OCI-LY3 (cell line): Measurements from ENCODE around the gene CBR1.

ENCODE experiments used
- H2AFZ ChIP-seq: fragments of 200-600, 300-600 bp; shearing (Covaris generic); 2 replicates; pipeline ENCODE4 v1.6.0; 2014; ENCODE audit warnings: antibody characterized with exemption, low read depth, low read length
- H3K27ac ChIP-seq: fragments of 200-600, 300-600 bp; sonication (generic); 2 replicates; pipeline ENCODE4 v1.5.1; 2014; ENCODE audit warnings: mild to moderate bottlenecking, low read length, moderate library complexity, mixed read lengths
- H3K27me3 ChIP-seq: fragments of 200-600, 300-600 bp; sonication (generic); 2 replicates; pipeline ENCODE4 v1.6.1; 2014; ENCODE audit warnings: low read depth, low read length, mixed read lengths
- H3K36me3 ChIP-seq: fragments of 200-600, 300-600 bp; sonication (generic); replicated peaks from 2 replicates; pipeline ENCODE3; 2014; ENCODE audit warnings: low read depth, low read length, mixed read lengths
- H3K4me1 ChIP-seq: fragments of 300-600, 200-600 bp; sonication (generic); 2 replicates; pipeline ENCODE4 v1.6.1; 2014; ENCODE audit warnings: low read length, mixed read lengths
- H3K4me2 ChIP-seq: fragments of 200-600, 300-600 bp; sonication (generic); 2 replicates; pipeline ENCODE4 v1.6.1; 2014; ENCODE audit warnings: low read length, mixed read lengths
- H3K4me3 ChIP-seq: fragments of 300-600, 200-600 bp; sonication (generic); 2 replicates; pipeline ENCODE4 v1.5.1; 2014; ENCODE audit warnings: antibody characterized with exemption, mild to moderate bottlenecking, low read length, moderate library complexity
- H3K79me2 ChIP-seq: fragments of 300-600, 200-600 bp; shearing (Covaris generic); 2 replicates; pipeline ENCODE4 v1.6.1; 2014; ENCODE audit warnings: mild to moderate bottlenecking, low read length, mixed read lengths
- H3K9ac ChIP-seq: fragments of 300-600, 200-600 bp; shearing (Covaris generic); 2 replicates; pipeline ENCODE4 v1.6.0; 2014; ENCODE audit warnings: mild to moderate bottlenecking, low read length, moderate library complexity
- H3K9me3 ChIP-seq: fragments of 200-600, 300-600 bp; shearing (Covaris generic); 2 replicates; pipeline ENCODE4 v1.6.1; 2014; ENCODE audit warnings: low read length, mixed read lengths; ENCODE audit not compliant: insufficient read depth
- H4K20me1 ChIP-seq: fragments of 200-600, 300-600 bp; sonication (generic); 2 replicates; pipeline ENCODE4 v1.6.1; 2016; ENCODE audit warnings: low read length, mixed read lengths; ENCODE audit not compliant: insufficient read depth
- EZH2phosphoT487 ChIP-seq: fragments of 200-600 bp; shearing (Covaris generic); IDR thresholded peaks from 2 replicates; pipeline ENCODE4 v1.6.1; 2018; ENCODE audit warnings: antibody characterized with exemption, mixed run types, low read depth
- TF ChIP-seq, protein P1 (sequence below): fragments of 200-600, 300-600 bp; sonication (generic); IDR thresholded peaks from 2 replicates; pipeline ENCODE4 v1.5.1; 2014; ENCODE audit warnings: antibody characterized with exemption, low read length, low read depth

The CBR1 gene

DNA sequence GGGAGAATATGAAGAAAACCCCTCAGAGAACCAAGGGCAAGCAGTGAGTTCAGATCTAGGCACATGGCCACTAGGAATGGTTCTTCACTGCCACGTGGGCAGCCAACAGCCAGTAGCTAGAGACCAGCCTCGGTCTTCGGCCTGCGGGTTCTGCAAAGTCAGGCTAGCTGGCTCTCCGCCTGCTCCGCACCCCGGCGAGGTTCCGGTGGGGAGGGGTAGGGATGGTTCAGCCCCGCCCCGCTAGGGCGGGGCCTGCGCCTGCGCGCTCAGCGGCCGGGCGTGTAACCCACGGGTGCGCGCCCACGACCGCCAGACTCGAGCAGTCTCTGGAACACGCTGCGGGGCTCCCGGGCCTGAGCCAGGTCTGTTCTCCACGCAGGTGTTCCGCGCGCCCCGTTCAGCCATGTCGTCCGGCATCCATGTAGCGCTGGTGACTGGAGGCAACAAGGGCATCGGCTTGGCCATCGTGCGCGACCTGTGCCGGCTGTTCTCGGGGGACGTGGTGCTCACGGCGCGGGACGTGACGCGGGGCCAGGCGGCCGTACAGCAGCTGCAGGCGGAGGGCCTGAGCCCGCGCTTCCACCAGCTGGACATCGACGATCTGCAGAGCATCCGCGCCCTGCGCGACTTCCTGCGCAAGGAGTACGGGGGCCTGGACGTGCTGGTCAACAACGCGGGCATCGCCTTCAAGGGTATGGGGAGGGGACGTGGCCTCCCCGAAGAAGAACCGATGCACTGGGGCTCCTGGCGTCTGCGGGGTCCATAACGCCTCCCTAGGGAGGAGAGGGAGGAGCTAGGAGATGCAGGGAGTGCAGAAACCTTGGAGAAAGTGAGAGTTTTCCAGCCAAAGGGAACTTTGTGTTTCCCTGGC is at the start of gene CBR1:
CBR1 (plus strand) TSS at position 312 of the 871 bp plus-strand sequence; CDS start at position 404, 92 bp downstream.
- H3K4me3 ChIP-seq = no peak within 1 kb of the TSS

DNA sequence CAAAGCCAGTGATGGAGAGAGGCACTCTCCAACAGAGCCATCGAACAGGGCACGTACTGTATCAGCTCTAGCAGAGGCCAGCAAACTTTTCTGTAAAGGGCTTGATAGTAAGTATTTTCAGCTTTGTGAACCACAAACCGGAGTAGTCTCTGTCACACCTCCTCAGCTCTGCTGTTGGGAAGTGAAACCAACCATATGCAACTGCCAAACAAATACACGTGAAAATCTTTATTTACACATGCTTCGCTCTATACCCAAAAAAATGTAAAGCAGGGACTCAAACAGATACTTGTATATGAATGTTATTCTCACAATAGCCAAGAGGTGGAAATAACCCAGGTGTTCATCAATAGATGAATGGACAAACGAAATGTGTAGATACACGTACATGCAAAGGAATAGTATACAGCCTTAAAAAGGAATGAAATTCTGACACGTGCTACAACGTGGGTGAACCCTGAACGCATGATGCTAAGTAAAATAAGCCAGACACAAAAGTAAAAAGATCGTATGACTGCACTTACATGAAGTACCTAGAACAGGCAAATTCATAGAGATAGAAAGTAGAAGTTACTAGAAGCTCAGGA is 48.5 kb upstream of the CBR1 start:
- Histone ChIP-seq H3K27ac (no peak overlapping the region), H3K4me2 (no peak overlapping the region), H3K9ac (no peak overlapping the region), H3K4me1 (peaks cover 6% of the 10 kb centered on the region; the same call in 1 of the 2 replicates), H3K79me2 (no peaks in the 10 kb centered on the region), H3K27me3 (no peaks in the 10 kb centered on the region), H3K4me3 (no peak overlapping the region), H3K36me3 (no peaks in the 10 kb centered on the region), H3K9me3 (no peaks in the 10 kb centered on the region), H4K20me1 (no peaks in the 10 kb centered on the region), H2AFZ (no peak overlapping the region)
- TF ChIP-seq, protein P1, sequence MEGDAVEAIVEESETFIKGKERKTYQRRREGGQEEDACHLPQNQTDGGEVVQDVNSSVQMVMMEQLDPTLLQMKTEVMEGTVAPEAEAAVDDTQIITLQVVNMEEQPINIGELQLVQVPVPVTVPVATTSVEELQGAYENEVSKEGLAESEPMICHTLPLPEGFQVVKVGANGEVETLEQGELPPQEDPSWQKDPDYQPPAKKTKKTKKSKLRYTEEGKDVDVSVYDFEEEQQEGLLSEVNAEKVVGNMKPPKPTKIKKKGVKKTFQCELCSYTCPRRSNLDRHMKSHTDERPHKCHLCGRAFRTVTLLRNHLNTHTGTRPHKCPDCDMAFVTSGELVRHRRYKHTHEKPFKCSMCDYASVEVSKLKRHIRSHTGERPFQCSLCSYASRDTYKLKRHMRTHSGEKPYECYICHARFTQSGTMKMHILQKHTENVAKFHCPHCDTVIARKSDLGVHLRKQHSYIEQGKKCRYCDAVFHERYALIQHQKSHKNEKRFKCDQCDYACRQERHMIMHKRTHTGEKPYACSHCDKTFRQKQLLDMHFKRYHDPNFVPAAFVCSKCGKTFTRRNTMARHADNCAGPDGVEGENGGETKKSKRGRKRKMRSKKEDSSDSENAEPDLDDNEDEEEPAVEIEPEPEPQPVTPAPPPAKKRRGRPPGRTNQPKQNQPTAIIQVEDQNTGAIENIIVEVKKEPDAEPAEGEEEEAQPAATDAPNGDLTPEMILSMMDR = no peak
- no peak for TF ChIP-seq EZH2phosphoT487

More for the DNA sequence above, at the start of gene CBR1:
- H3K9ac ChIP-seq = no peak within 1 kb of the TSS
- no peaks in the 10 kb centered on the region for H3K9me3 ChIP-seq
- no peak within 1 kb of the TSS for H3K4me2 ChIP-seq
- H3K27me3 ChIP-seq = no peaks in the 10 kb centered on the region
- no peaks in the 10 kb centered on the region for H4K20me1 ChIP-seq
- no peaks in the 10 kb centered on the region for H3K4me1 ChIP-seq
- no peak for TF ChIP-seq EZH2phosphoT487
- TF ChIP-seq, protein P1 = no peak
- H2AFZ ChIP-seq = no peak within 1 kb of the TSS
- H3K79me2 ChIP-seq = no peaks in the 10 kb centered on the region
- no peaks in the 10 kb centered on the region for H3K36me3 ChIP-seq
- H3K27ac ChIP-seq = no peak within 1 kb of the TSS

DNA sequence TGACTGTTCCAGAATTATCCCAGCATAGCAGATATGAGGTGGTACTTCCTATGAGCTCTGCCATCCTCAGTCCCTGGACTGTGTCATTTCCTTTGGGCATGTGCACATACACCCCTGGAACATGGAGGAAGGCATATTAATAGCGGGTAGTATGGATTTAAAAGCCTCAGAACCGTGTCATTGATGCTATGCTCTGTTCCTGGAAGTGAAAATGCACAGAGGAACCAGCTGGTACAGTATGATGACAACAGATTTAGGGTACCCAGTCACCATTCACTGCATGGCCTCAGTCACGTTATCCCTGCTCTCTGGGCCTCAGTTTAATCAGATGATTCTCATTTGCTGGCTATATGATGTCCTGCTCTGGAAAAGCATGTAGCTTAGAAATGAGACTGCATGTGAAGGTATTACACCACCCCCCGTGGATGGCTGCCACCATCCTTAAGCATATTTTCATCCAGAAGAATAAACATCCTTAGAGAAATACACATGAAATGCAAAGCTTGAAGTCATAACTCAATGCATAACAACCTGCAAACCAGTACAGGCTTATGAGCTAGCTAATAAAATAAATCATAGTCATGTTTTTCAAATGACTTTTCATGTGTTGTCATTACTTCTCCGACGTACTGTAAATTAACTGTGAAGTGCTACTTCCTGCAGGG is 47.3 kb upstream of the CBR1 start:
- Histone ChIP-seq H2AFZ (no peak overlapping the region), H3K27me3 (no peaks in the 10 kb centered on the region), H3K4me3 (no peak overlapping the region), H3K9ac (no peak overlapping the region), H3K4me1 (peaks cover 6% of the 10 kb centered on the region; the same call in 1 of the 2 replicates), H3K9me3 (no peaks in the 10 kb centered on the region), H3K4me2 (no peak overlapping the region), H4K20me1 (no peaks in the 10 kb centered on the region), H3K36me3 (no peaks in the 10 kb centered on the region), H3K27ac (no peak overlapping the region), H3K79me2 (no peaks in the 10 kb centered on the region)
- no peak for TF ChIP-seq EZH2phosphoT487
- TF ChIP-seq, protein P1 = no peak

DNA sequence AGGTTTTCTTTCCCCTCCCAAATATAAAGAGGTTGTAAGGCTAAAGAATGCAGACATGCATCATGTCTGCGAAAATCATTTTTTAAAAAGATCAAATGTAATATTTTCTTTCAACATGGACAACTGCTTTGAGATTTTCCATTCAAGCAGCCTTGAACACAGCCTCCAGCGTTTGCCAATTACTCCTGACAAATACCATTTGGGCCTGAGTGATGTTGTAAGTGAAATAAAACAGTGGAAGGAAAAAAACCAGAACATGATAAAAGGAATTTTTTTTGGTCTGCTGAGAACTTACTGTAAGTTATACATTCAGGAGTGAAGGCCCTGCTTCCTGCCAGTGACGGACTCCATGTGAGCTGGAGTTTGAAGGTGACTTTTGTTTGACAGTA is 46.7 kb upstream of the CBR1 start:
- H3K4me1 ChIP-seq = peaks cover 7% of the 10 kb centered on the region; the same call in 1 of the 2 replicates
- no peaks in the 10 kb centered on the region for H3K36me3 ChIP-seq
- no peaks in the 10 kb centered on the region for H3K79me2 ChIP-seq
- H3K4me3 ChIP-seq = no peak overlapping the region
- no peaks in the 10 kb centered on the region for H3K27me3 ChIP-seq
- no peak overlapping the region for H3K9ac ChIP-seq
- TF ChIP-seq, protein P1 = no peak
- TF ChIP-seq EZH2phosphoT487 = no peak
- no peaks in the 10 kb centered on the region for H4K20me1 ChIP-seq
- H3K4me2 ChIP-seq = no peak overlapping the region
- H3K27ac ChIP-seq = no peak overlapping the region
- no peak overlapping the region for H2AFZ ChIP-seq
- H3K9me3 ChIP-seq = no peaks in the 10 kb centered on the region
